ENCODE measurements around the gene RAB11FIP2. TPM values are rescaled to one million over a fixed set of nuclear protein-coding genes. Genes with fewer than 3 reads are reported as not detected.

The RAB11FIP2 gene
- total RNA-seq, 1 donor from 2014 or later: 15.3 TPM

GRCh38 chr10:118034791-118035261 is 11.9 kb downstream of the RAB11FIP2 start:
- Mint-ChIP-seq H3K4me1 (peaks cover 12% of the 10 kb centered on the region), H3K36me3 (ENCODE audit: low read depth) (peaks cover 8% of the 10 kb centered on the region), H3K27me3 (ENCODE audit: low read depth) (no peaks in the 10 kb centered on the region), H3K4me3 (no peak overlapping the region), H3K27ac (ENCODE audit: unreplicated experiment) (peak overlapping the region; percentile 50), H3K9me3 (no peaks in the 10 kb centered on the region)
- TF ChIP-seq CTCF (conservative IDR thresholded peaks at IDR 0.05): no peak
- DNase-seq (ENCODE audit: low read depth, low spot score): no peak

GRCh38 chr10:118033905-118034304 is 12.8 kb downstream of the RAB11FIP2 start:
- DNase-seq (ENCODE audit: low read depth, low spot score): no peak
- Mint-ChIP-seq H3K27ac (ENCODE audit: unreplicated experiment) (no peak overlapping the region), H3K36me3 (ENCODE audit: low read depth) (peaks cover 8% of the 10 kb centered on the region), H3K27me3 (ENCODE audit: low read depth) (no peaks in the 10 kb centered on the region), H3K4me3 (no peak overlapping the region), H3K9me3 (no peaks in the 10 kb centered on the region), H3K4me1 (peaks cover 16% of the 10 kb centered on the region)
- no peak for TF ChIP-seq CTCF (conservative IDR thresholded peaks at IDR 0.05)

- Mint-ChIP-seq H3K4me3 (no peak overlapping the region), H3K27ac (ENCODE audit: unreplicated experiment) (no peak overlapping the region), H3K4me1 (peaks cover 21% of the 10 kb centered on the region), H3K36me3 (ENCODE audit: low read depth) (peaks cover 7% of the 10 kb centered on the region), H3K27me3 (ENCODE audit: low read depth) (no peaks in the 10 kb centered on the region), H3K9me3 (no peaks in the 10 kb centered on the region)
- TF ChIP-seq CTCF (conservative IDR thresholded peaks at IDR 0.05): no peak
- no peak for DNase-seq (ENCODE audit: low read depth, low spot score)
These were observed 14.2 kb downstream of the RAB11FIP2 start for GRCh38 chr10:118032564-118032963.

GRCh38 chr10:118031351-118032075 is 15.2 kb downstream of the RAB11FIP2 start:
- no peak for DNase-seq (ENCODE audit: low read depth, low spot score)
- H3K4me1 Mint-ChIP-seq: peaks cover 26% of the 10 kb centered on the region
- H3K27ac Mint-ChIP-seq (ENCODE audit: unreplicated experiment): no peak overlapping the region

GRCh38 chr10:118028619-118029018 is 18.1 kb downstream of the RAB11FIP2 start:
- TF ChIP-seq CTCF (conservative IDR thresholded peaks at IDR 0.05): no peak
- no peak for DNase-seq (ENCODE audit: low read depth, low spot score)
- Mint-ChIP-seq H3K27ac (ENCODE audit: unreplicated experiment) (no peak overlapping the region), H3K9me3 (no peaks in the 10 kb centered on the region), H3K4me1 (peaks cover 17% of the 10 kb centered on the region), H3K4me3 (no peak overlapping the region), H3K27me3 (ENCODE audit: low read depth) (no peaks in the 10 kb centered on the region), H3K36me3 (ENCODE audit: low read depth) (peaks cover 7% of the 10 kb centered on the region)

More at GRCh38 chr10:118031351-118032075, 15.2 kb downstream of the RAB11FIP2 start:
- no peak for TF ChIP-seq CTCF (conservative IDR thresholded peaks at IDR 0.05)
- no peaks in the 10 kb centered on the region for H3K27me3 Mint-ChIP-seq (ENCODE audit: low read depth)
- peaks cover 7% of the 10 kb centered on the region for H3K36me3 Mint-ChIP-seq (ENCODE audit: low read depth)
- H3K4me3 Mint-ChIP-seq: no peak overlapping the region
- no peaks in the 10 kb centered on the region for H3K9me3 Mint-ChIP-seq
